HG02840 (cell line): ENCODE measurements around the gene FHAD1.

Source experiments
- ATAC-seq: cut with Tn5 transposase; IDR thresholded peaks from one replicate; pipeline ENCODE4 v1.9.1; 2021; ENCODE audit warnings: mild to moderate bottlenecking, moderate library complexity, moderate number of reproducible peaks; ENCODE audit not compliant: unreplicated experiment, low FRiP score

FHAD1 gene

GRCh38 chr1:15323989-15324868 is 77.2 kb downstream of the FHAD1 start:
- ATAC-seq: no peak

GRCh38 chr1:15324869-15325335 is 77.9 kb downstream of the FHAD1 start:
- no peak for ATAC-seq

GRCh38 chr1:15325375-15326085 is 78.5 kb downstream of the FHAD1 start:
- ATAC-seq: no peak

- ATAC-seq: no peak
These were observed 79.9 kb downstream of the FHAD1 start for GRCh38 chr1:15326691-15327588.

GRCh38 chr1:15328351-15329103 is 81.5 kb downstream of the FHAD1 start:
- ATAC-seq: no peak

GRCh38 chr1:15329104-15329820 is 82.2 kb downstream of the FHAD1 start:
- no peak for ATAC-seq

GRCh38 chr1:15330028-15330427 is 83.0 kb downstream of the FHAD1 start:
- ATAC-seq: no peak

- no peak for ATAC-seq
These were observed 84.2 kb downstream of the FHAD1 start for GRCh38 chr1:15331180-15331579.

- no peak for ATAC-seq
These were observed 84.7 kb downstream of the FHAD1 start for GRCh38 chr1:15331734-15332133.

GRCh38 chr1:15332525-15332924 is 85.5 kb downstream of the FHAD1 start:
- no peak for ATAC-seq

- no peak for ATAC-seq
These were observed 86.1 kb downstream of the FHAD1 start for GRCh38 chr1:15332952-15333715.

- ATAC-seq: no peak
These were observed 88.0 kb downstream of the FHAD1 start for GRCh38 chr1:15334995-15335394.

- ATAC-seq: no peak
These were observed 89.8 kb downstream of the FHAD1 start for GRCh38 chr1:15336866-15337265.

GRCh38 chr1:15337656-15338402 is 90.8 kb downstream of the FHAD1 start:
- no peak for ATAC-seq

- no peak for ATAC-seq
These were observed 92.5 kb downstream of the FHAD1 start for GRCh38 chr1:15339570-15339969.

- no peak for ATAC-seq
These were observed 94.2 kb downstream of the FHAD1 start for GRCh38 chr1:15341228-15341627.

- ATAC-seq: no peak
These were observed 94.8 kb downstream of the FHAD1 start for GRCh38 chr1:15341634-15342407.
